SK-N-SH treated with all-trans-retinoic acid at 6 μM for 48 hours (cell line): ENCODE results near the gene TNS4.

ENCODE experiments used
- ATAC-seq: fragments of 200-7000 bp; cut with Tn5 transposase; 3 replicates; pipeline ENCODE4 v1.9.1; 2020; ENCODE audit warnings: mild to moderate bottlenecking, moderate library complexity
- ARNTL ChIP-seq: fragments of 450-650 bp; formaldehyde crosslinking; IDR thresholded peaks from 2 replicates; pipeline ENCODE4 v1.5.0; 2020; ENCODE audit warnings: low read depth, mild to moderate bottlenecking, moderate library complexity, borderline replicate concordance
- BACH2 ChIP-seq: fragments of 250-450 bp; sonication (Bioruptor Pico); IDR thresholded peaks from 2 replicates; pipeline ENCODE4 v1.9.0; 2021; ENCODE audit warnings: mild to moderate bottlenecking, borderline replicate concordance
- CREB5 ChIP-seq: fragments of 250-450 bp; sonication (Bioruptor Pico); IDR thresholded peaks from 2 replicates; pipeline ENCODE4 v1.5.1; 2020; ENCODE audit warnings: low read depth, mild to moderate bottlenecking, moderate library complexity
- CSDC2 ChIP-seq: fragments of 250-450 bp; sonication (Bioruptor Pico); IDR thresholded peaks from 2 replicates; pipeline ENCODE4 v1.5.0; 2020; ENCODE audit warnings: mild to moderate bottlenecking, moderate library complexity
- CSRNP3 ChIP-seq: fragments of 250-450 bp; sonication (Bioruptor Pico); IDR thresholded peaks from 2 replicates; pipeline ENCODE4 v1.5.1; 2021; ENCODE audit warnings: mild to moderate bottlenecking, moderate library complexity
- ESRRG ChIP-seq: fragments of 250-450 bp; sonication (Bioruptor Pico); IDR thresholded peaks from 2 replicates; pipeline ENCODE4 v1.6.1; 2021; ENCODE audit warnings: mild to moderate bottlenecking
- GLIS3 ChIP-seq: fragments of 250-450 bp; sonication (Bioruptor Pico); IDR thresholded peaks from 2 replicates; pipeline ENCODE4 v1.5.0; 2020; ENCODE audit warnings: mild to moderate bottlenecking, moderate library complexity
- ISL1 ChIP-seq: fragments of 250-450 bp; sonication (Bioruptor Pico); IDR thresholded peaks from 2 replicates; pipeline ENCODE4 v2.1.2; 2022; ENCODE audit warnings: mild to moderate bottlenecking, moderate library complexity
- OSR1 ChIP-seq: fragments of 250-450 bp; sonication (Bioruptor Pico); IDR thresholded peaks from 2 replicates; pipeline ENCODE4 v1.8.0; 2022; ENCODE audit warnings: moderate library complexity, mild to moderate bottlenecking, inconsistent platforms
- PATZ1 ChIP-seq: fragments of 250-450 bp; sonication (Bioruptor Pico); IDR thresholded peaks from 2 replicates; pipeline ENCODE4 v1.8.0; 2020; ENCODE audit warnings: mild to moderate bottlenecking, moderate library complexity, borderline replicate concordance
- POU6F1 ChIP-seq: fragments of 250-450 bp; sonication (Bioruptor Pico); IDR thresholded peaks from 2 replicates; pipeline ENCODE4 v1.8.0; 2021; ENCODE audit warnings: low read depth, mild to moderate bottlenecking, moderate library complexity, borderline replicate concordance
- PPARA ChIP-seq: fragments of 250-450 bp; sonication (Bioruptor Pico); IDR thresholded peaks from 2 replicates; pipeline ENCODE4 v1.5.0; 2020; ENCODE audit warnings: mild to moderate bottlenecking, borderline replicate concordance
- RARB ChIP-seq: fragments of 250-450 bp; sonication (Bioruptor Pico); IDR thresholded peaks from 2 replicates; pipeline ENCODE4 v1.8.0; 2021; ENCODE audit warnings: mild to moderate bottlenecking, moderate library complexity
- SNAI2 ChIP-seq: fragments of 250-450 bp; sonication (Bioruptor Pico); IDR thresholded peaks from 2 replicates; pipeline ENCODE4 v1.5.0; 2020; ENCODE audit warnings: mild to moderate bottlenecking, moderate library complexity
- TCF4 ChIP-seq: fragments of 250-450 bp; sonication (Bioruptor Pico); IDR thresholded peaks from 2 replicates; pipeline ENCODE4 v1.8.0; 2021; ENCODE audit warnings: mild to moderate bottlenecking, moderate library complexity, borderline replicate concordance
- TOX ChIP-seq: fragments of 250-450 bp; sonication (Bioruptor Pico); IDR thresholded peaks from 2 replicates; pipeline ENCODE4 v1.8.0; 2021; ENCODE audit warnings: mild to moderate bottlenecking, moderate library complexity, borderline replicate concordance
- TSHZ2 ChIP-seq: fragments of 250-450 bp; sonication (Bioruptor Pico); IDR thresholded peaks from 2 replicates; pipeline ENCODE4 v1.5.0; 2020; ENCODE audit warnings: mild to moderate bottlenecking, moderate library complexity
- ZC3H10 ChIP-seq: fragments of 250-450 bp; sonication (Bioruptor Pico); IDR thresholded peaks from 2 replicates; pipeline ENCODE4 v1.5.1; 2021; ENCODE audit warnings: mild to moderate bottlenecking, moderate library complexity
- ZFP3 ChIP-seq: fragments of 250-450 bp; sonication (Bioruptor Pico); IDR thresholded peaks from 2 replicates; pipeline ENCODE4 v1.5.0; 2020; ENCODE audit warnings: mild to moderate bottlenecking, moderate library complexity
- ZNF70 ChIP-seq: fragments of 450-650 bp; formaldehyde crosslinking; IDR thresholded peaks from 2 replicates; pipeline ENCODE4 v1.5.0; 2020; ENCODE audit warnings: mild to moderate bottlenecking, moderate library complexity
- ZNF8 ChIP-seq: fragments of 450-650 bp; formaldehyde crosslinking; IDR thresholded peaks from 2 replicates; pipeline ENCODE4 v1.5.0; 2020; ENCODE audit warnings: mild to moderate bottlenecking, moderate library complexity

The TNS4 gene

GRCh38 chr17:40478486-40478885 is 22.9 kb downstream of the TNS4 start:
- no peak for ATAC-seq
- TF ChIP-seq POU6F1 (CRISPR knock-in tag) (no peak), CSDC2 (CRISPR knock-in tag) (no peak), TSHZ2 (no peak), BACH2 (CRISPR knock-in tag) (no peak), ZFP3 (CRISPR knock-in tag) (no peak)

GRCh38 chr17:40477796-40478195 is 23.6 kb downstream of the TNS4 start:
- no peak for ATAC-seq
- TF ChIP-seq CREB5 (CRISPR knock-in tag) (no peak), RARB (no peak), ISL1 (CRISPR knock-in tag) (no peak), SNAI2 (CRISPR knock-in tag) (no peak), CSRNP3 (CRISPR knock-in tag) (no peak), CSDC2 (CRISPR knock-in tag) (no peak), ARNTL (CRISPR knock-in tag) (no peak), POU6F1 (CRISPR knock-in tag) (no peak), ESRRG (CRISPR knock-in tag) (no peak), OSR1 (no peak), TOX (no peak)

GRCh38 chr17:40475234-40475908 is 26.1 kb downstream of the TNS4 start:
- ATAC-seq = no peak
- TF ChIP-seq GLIS3 (CRISPR knock-in tag) = no peak
- no peak for TF ChIP-seq BACH2 (CRISPR knock-in tag)
- TF ChIP-seq CREB5 (CRISPR knock-in tag) = no peak
- TF ChIP-seq TCF4 = no peak
- TF ChIP-seq ARNTL (CRISPR knock-in tag) = no peak
- no peak for TF ChIP-seq ZNF8 (CRISPR knock-in tag)
- TF ChIP-seq OSR1 = no peak
- TF ChIP-seq CSDC2 (CRISPR knock-in tag) = no peak
- TF ChIP-seq TOX = no peak
- TF ChIP-seq ZNF70 (CRISPR knock-in tag) = no peak
- TF ChIP-seq TSHZ2 = no peak
- no peak for TF ChIP-seq ESRRG (CRISPR knock-in tag)
- no peak for TF ChIP-seq PATZ1 (CRISPR knock-in tag)
- TF ChIP-seq RARB = no peak
- TF ChIP-seq PPARA (CRISPR knock-in tag) = no peak
- no peak for TF ChIP-seq ZC3H10
